Measurements from ENCODE around the gene CNGB1.
A peak's percentile ranks its signal among the peaks of the same experiment; 100 is the strongest.

The CNGB1 gene

DNA sequence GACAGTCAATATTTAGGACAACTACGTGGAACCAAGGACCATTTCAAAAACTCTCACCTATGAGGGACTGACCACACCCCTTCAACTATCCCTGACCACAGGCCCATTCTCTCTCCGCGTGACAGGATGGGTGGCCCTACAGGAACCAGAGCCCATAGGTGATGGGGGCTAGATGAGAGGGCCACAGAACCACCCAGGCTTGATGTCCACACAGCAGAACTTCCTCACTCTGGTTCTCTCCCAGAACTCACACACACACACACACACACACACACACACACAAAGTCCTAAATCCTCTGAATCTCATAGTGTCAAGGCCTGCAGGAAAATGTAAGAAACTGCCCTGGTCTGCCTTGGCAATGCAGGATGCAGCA, 28.1 kb upstream of the CNGB1 start:
- H3K27me3 ChIP-seq (replicated peaks), result no peaks in the 10 kb centered on the region
- H3K27ac ChIP-seq, result no peak overlapping the region
- H3K4me3 ChIP-seq (ENCODE audit: low read depth, low read length), result peak overlapping the region; percentile 89
- in situ Hi-C loops (cut with HindIII; ENCODE audit: low pct_ligation_motif_present, low sequenced_read_pairs), result no loop called here
- TF ChIP-seq, protein P1, sequence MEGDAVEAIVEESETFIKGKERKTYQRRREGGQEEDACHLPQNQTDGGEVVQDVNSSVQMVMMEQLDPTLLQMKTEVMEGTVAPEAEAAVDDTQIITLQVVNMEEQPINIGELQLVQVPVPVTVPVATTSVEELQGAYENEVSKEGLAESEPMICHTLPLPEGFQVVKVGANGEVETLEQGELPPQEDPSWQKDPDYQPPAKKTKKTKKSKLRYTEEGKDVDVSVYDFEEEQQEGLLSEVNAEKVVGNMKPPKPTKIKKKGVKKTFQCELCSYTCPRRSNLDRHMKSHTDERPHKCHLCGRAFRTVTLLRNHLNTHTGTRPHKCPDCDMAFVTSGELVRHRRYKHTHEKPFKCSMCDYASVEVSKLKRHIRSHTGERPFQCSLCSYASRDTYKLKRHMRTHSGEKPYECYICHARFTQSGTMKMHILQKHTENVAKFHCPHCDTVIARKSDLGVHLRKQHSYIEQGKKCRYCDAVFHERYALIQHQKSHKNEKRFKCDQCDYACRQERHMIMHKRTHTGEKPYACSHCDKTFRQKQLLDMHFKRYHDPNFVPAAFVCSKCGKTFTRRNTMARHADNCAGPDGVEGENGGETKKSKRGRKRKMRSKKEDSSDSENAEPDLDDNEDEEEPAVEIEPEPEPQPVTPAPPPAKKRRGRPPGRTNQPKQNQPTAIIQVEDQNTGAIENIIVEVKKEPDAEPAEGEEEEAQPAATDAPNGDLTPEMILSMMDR (IDR thresholded peaks at IDR 0.05; ENCODE audit: low read depth, low read length, missing control alignments), result no peak
- peaks cover 17% of the 10 kb centered on the region for H3K36me3 ChIP-seq (replicated peaks)
- DNase-seq, result no peak

DNA sequence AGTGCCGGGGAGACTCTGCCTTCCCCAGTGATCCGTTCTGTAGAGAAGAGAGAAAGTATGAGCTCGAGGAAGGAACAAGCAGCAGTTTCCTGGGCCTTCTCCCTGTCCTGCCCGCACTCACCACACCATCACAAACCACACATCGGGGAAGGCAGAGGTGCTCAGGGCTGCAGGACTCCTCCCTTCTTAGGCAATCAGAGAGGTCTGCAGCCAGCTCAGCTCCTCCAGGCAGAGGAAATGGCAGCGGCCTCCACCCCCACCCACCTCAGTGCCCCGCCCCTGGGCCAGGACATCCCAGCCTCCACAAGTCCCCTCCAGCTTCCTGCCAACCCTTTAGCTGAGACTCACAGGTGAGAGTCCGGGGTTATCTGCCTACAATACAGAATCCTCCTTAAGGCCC, 27.6 kb upstream of the CNGB1 start:
- Histone ChIP-seq H3K36me3 (replicated peaks) (peaks cover 17% of the 10 kb centered on the region), H3K27me3 (replicated peaks) (no peaks in the 10 kb centered on the region), H3K4me3 (ENCODE audit: low read depth, low read length) (no peak overlapping the region), H3K27ac (no peak overlapping the region)
- TF ChIP-seq, protein P1 (IDR thresholded peaks at IDR 0.05; ENCODE audit: low read depth, low read length, missing control alignments), result no peak
- in situ Hi-C loops (cut with HindIII; ENCODE audit: low pct_ligation_motif_present, low sequenced_read_pairs), result no loop called here
- DNase-seq, result no peak

DNA sequence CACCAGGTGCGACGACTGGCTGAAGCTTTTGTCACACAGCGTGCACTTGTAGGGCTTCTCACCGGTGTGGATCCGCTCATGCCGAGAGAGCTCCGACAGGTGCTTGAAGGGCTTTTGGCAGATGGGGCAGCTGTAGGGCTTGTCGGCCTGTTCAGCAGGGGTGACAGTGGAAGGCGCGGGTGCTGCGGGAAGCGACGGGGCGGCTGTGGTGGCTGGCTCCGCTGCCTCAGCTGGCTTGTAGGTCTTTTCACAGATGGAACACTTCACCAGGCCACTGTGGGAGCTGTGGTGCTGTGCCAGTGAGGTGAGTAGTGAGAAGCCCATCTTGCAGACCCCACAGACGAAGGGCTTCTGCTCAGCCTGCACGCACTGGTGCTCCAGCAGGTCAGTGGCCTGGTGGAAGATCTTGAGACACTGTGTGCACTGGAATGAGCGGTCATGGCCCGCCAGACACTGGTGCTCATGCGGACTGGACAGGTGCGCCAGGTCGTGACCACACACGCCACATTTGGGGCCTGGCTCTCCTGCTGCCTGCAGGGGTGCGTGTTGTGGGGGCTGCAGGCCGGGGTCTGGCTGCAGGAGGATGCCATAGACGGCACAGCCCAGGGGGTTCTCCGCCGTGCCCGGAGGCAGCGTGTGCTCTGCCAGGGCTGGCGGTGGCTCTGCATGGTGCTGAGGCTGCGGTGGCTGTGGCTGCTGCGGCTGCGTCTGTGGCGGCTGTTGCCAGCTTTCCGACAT, 26.8 kb upstream of the CNGB1 start:
- H3K27me3 ChIP-seq (replicated peaks), result no peaks in the 10 kb centered on the region
- DNase-seq, result no peak
- TF ChIP-seq, protein P1 (IDR thresholded peaks at IDR 0.05; ENCODE audit: low read depth, low read length, missing control alignments), result no peak
- no peak overlapping the region for H3K4me3 ChIP-seq (ENCODE audit: low read depth, low read length)
- H3K27ac ChIP-seq, result no peak overlapping the region
- peaks cover 17% of the 10 kb centered on the region for H3K36me3 ChIP-seq (replicated peaks)
- in situ Hi-C loops (cut with HindIII; ENCODE audit: low pct_ligation_motif_present, low sequenced_read_pairs), result no loop called here

DNA sequence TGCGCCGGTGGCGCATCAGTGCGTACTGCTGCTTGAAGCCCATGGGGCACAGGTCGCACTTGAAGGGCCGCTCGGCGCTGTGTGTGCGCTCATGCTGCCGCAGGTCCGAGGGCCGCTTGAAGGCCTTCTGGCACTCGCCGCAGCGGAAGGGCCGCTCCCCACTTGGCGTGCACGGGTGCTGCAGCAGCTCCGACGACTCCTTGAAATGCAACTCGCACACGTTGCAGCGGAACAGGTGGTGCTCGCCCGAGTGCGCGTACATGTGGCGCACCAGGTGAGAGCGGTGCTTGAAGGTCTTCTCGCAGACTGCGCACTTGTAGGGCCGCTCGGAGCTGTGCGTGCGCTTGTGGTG, 26.2 kb upstream of the CNGB1 start:
- in situ Hi-C loops (cut with HindIII; ENCODE audit: low pct_ligation_motif_present, low sequenced_read_pairs), result no loop called here
- no peak overlapping the region for H3K4me3 ChIP-seq (ENCODE audit: low read depth, low read length)
- H3K27ac ChIP-seq, result no peak overlapping the region
- TF ChIP-seq, protein P1 (IDR thresholded peaks at IDR 0.05; ENCODE audit: low read depth, low read length, missing control alignments), result no peak
- peaks cover 17% of the 10 kb centered on the region for H3K36me3 ChIP-seq (replicated peaks)
- DNase-seq, result no peak
- H3K27me3 ChIP-seq (replicated peaks), result no peaks in the 10 kb centered on the region

DNA sequence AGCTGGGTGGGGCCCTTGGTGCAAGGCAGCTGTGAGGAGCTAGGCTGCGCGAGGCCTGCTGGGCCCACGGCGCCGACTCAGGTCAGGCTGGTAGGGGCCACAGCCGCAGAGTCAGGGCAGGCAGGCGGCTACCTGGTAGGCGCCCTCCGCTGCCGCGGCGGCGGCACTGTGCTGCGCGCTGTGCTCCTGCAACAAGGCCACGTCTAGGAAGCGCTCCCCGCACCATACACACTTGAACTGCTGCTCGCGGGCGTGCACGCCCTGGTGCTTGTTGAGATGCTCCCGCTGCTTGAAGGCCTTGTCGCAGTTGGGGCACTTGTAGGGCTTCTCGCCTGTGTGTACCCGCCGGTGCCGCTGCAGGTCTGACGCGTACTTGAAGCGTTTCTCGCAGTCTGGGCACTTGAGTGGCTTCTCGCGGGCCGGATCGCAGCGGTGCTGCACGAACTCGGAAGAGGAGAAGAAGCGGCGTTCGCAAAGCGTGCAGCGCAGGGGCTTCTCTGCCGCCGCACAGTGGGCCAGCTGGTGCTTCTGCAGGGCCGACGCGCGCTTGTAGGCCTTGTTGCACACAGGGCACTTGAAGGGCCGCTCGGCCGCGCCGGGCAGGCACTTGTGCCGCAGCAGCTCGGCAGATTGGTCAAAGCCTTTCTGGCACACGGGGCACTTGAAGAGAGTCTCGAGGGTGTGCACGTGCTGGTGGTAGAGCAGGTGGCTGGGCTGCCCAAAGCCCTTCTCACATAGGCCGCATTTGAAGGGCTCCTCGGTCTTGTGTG, 25.7 kb upstream of the CNGB1 start:
- H3K4me3 ChIP-seq (ENCODE audit: low read depth, low read length), result no peak overlapping the region
- no peak overlapping the region for H3K27ac ChIP-seq
- peaks cover 17% of the 10 kb centered on the region for H3K36me3 ChIP-seq (replicated peaks)
- in situ Hi-C loops (cut with HindIII; ENCODE audit: low pct_ligation_motif_present, low sequenced_read_pairs), result no loop called here
- DNase-seq, result no peak
- TF ChIP-seq, protein P1 (IDR thresholded peaks at IDR 0.05; ENCODE audit: low read depth, low read length, missing control alignments), result no peak
- no peaks in the 10 kb centered on the region for H3K27me3 ChIP-seq (replicated peaks)

All from brain microvascular endothelial cell (primary cell).